Heart left ventricle (tissue), 16 donors: ENCODE results near the gene PARVA. TPM values are rescaled to one million over a fixed set of nuclear protein-coding genes. Genes with fewer than 3 reads are reported as not detected.
A peak's percentile ranks its signal among the peaks of the same experiment; 100 is the strongest.

Source experiments
- ATAC-seq, 4 donors: fragments of 200-7000 bp; cut with Tn5 transposase; one replicate each; pipeline ENCODE4 v1.9.1; 2020 to 2022; ENCODE audit warnings: moderate library complexity in 4 of 4, mild to moderate bottlenecking in 3 of 4, moderate number of reproducible peaks in 1 of 4
- DNase-seq, 5 donors: peaks; one replicate each; pipeline ENCODE4 v3.0.0-alpha.2; 2020
- H3K27ac ChIP-seq, 12 donors: fragments of 200-600 bp; sonication (generic) in 4 of 12; one replicate each; pipeline versions ENCODE4 v1.5.0 to v1.8.0; 2016 to 2022; ENCODE audit warnings: mild to moderate bottlenecking in 2 of 12
- H3K27me3 ChIP-seq, 9 donors: fragments of 200-600 bp; sonication (generic) in 2 of 9; one replicate each; pipeline versions ENCODE4 v1.5.1 to v1.8.0; 2016 to 2022; ENCODE audit warnings: mild to moderate bottlenecking in 3 of 9
- H3K36me3 ChIP-seq, 9 donors: fragments of 200-600 bp; sonication (generic) in 2 of 9; one replicate each; pipeline versions ENCODE4 v1.5.0 to v1.8.0; 2018 to 2022; ENCODE audit warnings: mild to moderate bottlenecking in 2 of 9
- H3K4me1 ChIP-seq, 12 donors: fragments of 200-600 bp; sonication (generic) in 4 of 12; one replicate each; pipeline versions ENCODE4 v1.5.0 to v1.8.0; 2016 to 2022; ENCODE audit warnings: mild to moderate bottlenecking in 3 of 12
- H3K4me3 ChIP-seq, 12 donors: fragments of 200-600 bp; sonication (generic) in 4 of 12; one replicate each; pipeline versions ENCODE4 v1.5.0 to v1.8.0; 2017 to 2022; ENCODE audit warnings: mild to moderate bottlenecking in 9 of 12, moderate library complexity in 4 of 12
- H3K9me3 ChIP-seq, 12 donors: fragments of 200-600 bp; sonication (generic) in 4 of 12; one replicate each; pipeline versions ENCODE4 v1.5.0 to v1.8.0; 2016 to 2022; ENCODE audit warnings: mild to moderate bottlenecking in 1 of 12
- CTCF ChIP-seq, 12 donors: fragments of 200-600 bp; sonication (generic) in 4 of 12; IDR thresholded peaks; one replicate each; pipeline versions ENCODE4 v1.5.0 to v1.8.0; 2018 to 2022; ENCODE audit warnings: antibody characterized with exemption in 12 of 12, mild to moderate bottlenecking in 5 of 12
- POLR2A ChIP-seq, 2 donors: fragments of 450-650 bp; IDR thresholded peaks; one replicate each; pipeline ENCODE4 v1.6.1; 2017; ENCODE audit warnings: antibody characterized with exemption in 2 of 2, mild to moderate bottlenecking in 2 of 2, moderate library complexity in 2 of 2
- WGBS, 4 donors: extraction: QIAGEN DNeasy Blood & Tissue Kit in 2 of 4; methylation state at CpG; one replicate each; pipeline versions ENCODE4 v1.1.5 to v1.1.7; 2013 to 2018; 5-methylcytosine and 5-hydroxymethylcytosine counted together
- intact Hi-C, 10 donors: fragments of 100-400 bp; cut with DNase I; formaldehyde crosslinking; loops; one replicate each; pipeline versions ENCODE4 v1.11.1 to v1.14.2; 2022
- polyA plus RNA-seq, 2 donors: library from polyadenylated mRNA; stranded (reverse); fragments of 200-250 nt; gene quantifications; one replicate each; pipeline ENCODE4 v1.2.3, GENCODE V29; 2013
- total RNA-seq, 9 donors: library from RNA; depleted of rRNA in 2 of 9; stranded (reverse); fragments of >200 nt in 2 of 9; fragmentation: NEBNext Ultra II Directional in 3 of 9; extraction: Animal tissue kit (Norgen Biotek cat#: 25700) in 3 of 9; gene quantifications; one replicate each; pipeline versions ENCODE4 v1.1.0 to v1.2.4, GENCODE V29; 2016 to 2023
- donor health status: ischemic (EF 13 %, LVEDD 7.1; RV severe dilation, severe dysfunction).
- donor health status: healthy with polysubstance abuse.
- donor health status: DM: no; HTN: yes; CAD: no.
- donor health status: DM: no; HTN: no; CAD: no.
- donor health status: ischemic (EF 25% LVEDD 6.9; RV normal size, moderate dysfunction).
- donor health status: ischemic (EF 25% LVEDD 5.7; RV mildly dilated, moderate dysfunction).
- donor health status: healthy.
- donor health status: DM: yes; HTN: yes; CAD: no.
- donor health status: ischemic (EF 35%, LVEDD 5.7; RV mildly dilated, moderate dysfunction).
- donor health status: nonischemic (EF 11% LVEDD 7.7; RV severe dilation, severe dysfunction).
- donor health status: DM: yes; HTN: yes; CAD: no.
- donor health status: PGD.
- donor health status: ischemic (EF 29% LVEDD 5.4; RV normal size, mild dysfunction).
- donor health status: nonischemic (EF 23%, LVEDD 6.1; RV moderate dilation, normal function).

PARVA gene
- total and polyA plus RNA-seq, 11 donors, result 22.7 to 99.2 (median 65.9) TPM

GRCh38 chr11:12459865-12460444, 82.6 kb downstream of the PARVA start:
- no peaks in the 10 kb centered on the region for H3K36me3 ChIP-seq
- ATAC-seq (no peak), DNase-seq (no peak)
- H3K4me3 ChIP-seq, result no peak overlapping the region
- H3K27ac ChIP-seq, result peak overlapping the region in 1 of 12 donors; percentile 82
- peaks cover 0 to 26% (median 3%) of the 10 kb centered on the region in 12 donors for H3K9me3 ChIP-seq
- 81 to 88% (median 84%) methylated on average over 3 of the region's 3 CpGs for WGBS, 4 donors
- peaks cover 0 to 68% (median 43%) of the 10 kb centered on the region in 12 donors for H3K4me1 ChIP-seq
- TF ChIP-seq POLR2A (IDR thresholded peaks at IDR 0.05) (no peak), CTCF (IDR thresholded peaks at IDR 0.05) (no peak)
- intact Hi-C loops, result no loop called here
- H3K27me3 ChIP-seq, result no peaks in the 10 kb centered on the region

GRCh38 chr11:12460466-12460865, 83.1 kb downstream of the PARVA start:
- no peaks in the 10 kb centered on the region for H3K27me3 ChIP-seq
- H3K27ac ChIP-seq, result peak overlapping the region in 1 of 12 donors; percentile 82
- peaks cover 0 to 63% (median 40%) of the 10 kb centered on the region in 12 donors for H3K4me1 ChIP-seq
- no peak for TF ChIP-seq CTCF (IDR thresholded peaks at IDR 0.05)
- no peak for TF ChIP-seq POLR2A (IDR thresholded peaks at IDR 0.05)
- H3K4me3 ChIP-seq, result no peak overlapping the region
- H3K9me3 ChIP-seq, result peaks cover 0 to 27% (median 3%) of the 10 kb centered on the region in 12 donors
- ATAC-seq (no peak), DNase-seq (no peak)
- H3K36me3 ChIP-seq, result no peaks in the 10 kb centered on the region
- intact Hi-C loops, result no loop called here
- 58 to 76% (median 74%) methylated on average over 4 of the region's 4 CpGs for WGBS, 4 donors

- Histone ChIP-seq H3K27ac (peak overlapping the region in 1 of 12 donors; percentile 82), H3K9me3 (peaks cover 0 to 29% (median 3%) of the 10 kb centered on the region in 12 donors), H3K27me3 (no peaks in the 10 kb centered on the region), H3K36me3 (no peaks in the 10 kb centered on the region), H3K4me3 (no peak overlapping the region), H3K4me1 (peaks cover 0 to 52% (median 30%) of the 10 kb centered on the region in 12 donors)
- WGBS, 4 donors, result 76 to 88% (median 78%) methylated on average over 5 of the region's 5 CpGs
- intact Hi-C loops, result no loop called here
- DNase-seq (no peak), ATAC-seq (no peak)
- TF ChIP-seq POLR2A (IDR thresholded peaks at IDR 0.05), result no peak
- TF ChIP-seq CTCF (IDR thresholded peaks at IDR 0.05), result no peak
These were observed 84.1 kb downstream of the PARVA start for GRCh38 chr11:12461516-12461915.

GRCh38 chr11:12464303-12464702, 86.9 kb downstream of the PARVA start:
- Histone ChIP-seq H3K27ac (no peak overlapping the region), H3K27me3 (no peaks in the 10 kb centered on the region), H3K9me3 (peaks cover 0 to 29% (median 3%) of the 10 kb centered on the region in 12 donors), H3K4me1 (peaks cover 0 to 45% (median 6%) of the 10 kb centered on the region in 12 donors), H3K4me3 (no peak overlapping the region), H3K36me3 (no peaks in the 10 kb centered on the region)
- 95 to 99% (median 97%) methylated on average over 2 of the region's 2 CpGs for WGBS, 4 donors
- DNase-seq (no peak), ATAC-seq (no peak)
- no peak for TF ChIP-seq CTCF (IDR thresholded peaks at IDR 0.05)
- TF ChIP-seq POLR2A (IDR thresholded peaks at IDR 0.05), result no peak
- intact Hi-C loops, result no loop called here
